Esophagus squamous epithelium (tissue), 4 donors: ENCODE results near the gene CCDC194.

Experiments used
- POLR2A ChIP-seq, 4 donors: fragments of 450-650 bp; IDR thresholded peaks; one replicate each; pipeline ENCODE4 v1.6.1; 2017; ENCODE audit warnings: antibody characterized with exemption in 4 of 4, mild to moderate bottlenecking in 4 of 4, moderate library complexity in 3 of 4
- TF ChIP-seq, protein P1 (sequence below), 6 experiments: fragments of 450-650 bp in 4 of 6; fragments of 200-600 bp in 2 of 6; sonication (generic) in 2 of 6; IDR thresholded peaks; one replicate each; pipeline ENCODE4 v1.5.1; 2016 to 2019; ENCODE audit warnings: antibody characterized with exemption in 6 of 6, mild to moderate bottlenecking in 4 of 6, moderate library complexity in 4 of 6

GRCh38 chr19:17379221-17379631 lies 14.8 kb downstream of the CCDC194 start:
- TF ChIP-seq, protein P1, sequence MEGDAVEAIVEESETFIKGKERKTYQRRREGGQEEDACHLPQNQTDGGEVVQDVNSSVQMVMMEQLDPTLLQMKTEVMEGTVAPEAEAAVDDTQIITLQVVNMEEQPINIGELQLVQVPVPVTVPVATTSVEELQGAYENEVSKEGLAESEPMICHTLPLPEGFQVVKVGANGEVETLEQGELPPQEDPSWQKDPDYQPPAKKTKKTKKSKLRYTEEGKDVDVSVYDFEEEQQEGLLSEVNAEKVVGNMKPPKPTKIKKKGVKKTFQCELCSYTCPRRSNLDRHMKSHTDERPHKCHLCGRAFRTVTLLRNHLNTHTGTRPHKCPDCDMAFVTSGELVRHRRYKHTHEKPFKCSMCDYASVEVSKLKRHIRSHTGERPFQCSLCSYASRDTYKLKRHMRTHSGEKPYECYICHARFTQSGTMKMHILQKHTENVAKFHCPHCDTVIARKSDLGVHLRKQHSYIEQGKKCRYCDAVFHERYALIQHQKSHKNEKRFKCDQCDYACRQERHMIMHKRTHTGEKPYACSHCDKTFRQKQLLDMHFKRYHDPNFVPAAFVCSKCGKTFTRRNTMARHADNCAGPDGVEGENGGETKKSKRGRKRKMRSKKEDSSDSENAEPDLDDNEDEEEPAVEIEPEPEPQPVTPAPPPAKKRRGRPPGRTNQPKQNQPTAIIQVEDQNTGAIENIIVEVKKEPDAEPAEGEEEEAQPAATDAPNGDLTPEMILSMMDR (IDR thresholded peaks at IDR 0.05), result no peak
- no peak for TF ChIP-seq POLR2A (IDR thresholded peaks at IDR 0.05)
